GM12874 (cell line): ENCODE measurements around the gene CYB561D1.

ENCODE experiments used
- CTCF ChIP-seq: IDR thresholded peaks from 2 replicates; pipeline ENCODE4 v1.5.1; 2011; ENCODE audit warnings: low read depth, mild to moderate bottlenecking, control low read depth, low read length, moderate library complexity; ENCODE audit not compliant: insufficient read depth

CYB561D1 gene

GRCh38 chr1:109543988-109544735 is 50.3 kb downstream of the CYB561D1 start:
- no peak for TF ChIP-seq CTCF

- peak; percentile 67 for TF ChIP-seq CTCF
Measured at GRCh38 chr1:109546311-109547109, 52.6 kb downstream of the CYB561D1 start.

DNA sequence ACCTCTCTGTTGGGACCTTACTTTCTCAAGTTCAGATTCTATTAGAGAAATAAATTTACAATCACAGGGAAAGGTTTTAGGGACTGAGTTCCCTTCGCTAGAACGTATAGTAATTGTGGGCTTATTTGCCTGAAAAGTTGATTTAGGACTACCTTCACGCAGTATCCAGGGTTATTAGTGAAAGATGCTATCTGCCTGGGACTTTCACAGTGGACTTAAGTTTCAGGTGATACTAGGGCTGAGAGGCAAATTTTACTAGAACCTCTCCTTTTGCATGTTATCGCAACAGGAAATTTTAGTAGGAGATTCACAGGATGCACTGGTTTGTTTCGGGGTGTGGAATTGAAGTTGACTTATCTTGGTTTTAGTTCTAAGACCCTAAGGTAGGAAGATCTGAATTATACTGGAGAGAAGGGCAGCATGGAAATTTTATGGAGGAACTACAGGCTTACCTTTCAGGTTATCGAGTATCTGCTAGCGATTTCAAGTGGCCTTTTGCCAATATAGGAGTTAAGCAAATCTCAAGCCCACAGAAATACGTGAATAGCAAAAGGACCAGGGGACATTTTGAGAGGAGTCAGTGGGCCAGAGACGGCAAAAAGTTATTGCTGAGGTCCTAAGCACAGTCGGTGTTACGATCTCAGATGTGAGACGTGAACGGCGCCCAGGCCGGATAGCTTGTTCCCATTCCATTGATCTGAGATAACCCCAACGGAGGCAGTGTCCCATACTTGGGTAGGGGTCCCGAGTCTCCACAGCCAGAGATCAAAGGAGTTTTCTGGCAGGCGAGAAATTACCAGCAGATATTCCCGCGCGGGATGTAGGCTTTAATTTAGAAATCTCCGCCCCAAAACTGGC is 53.8 kb downstream of the CYB561D1 start:
- TF ChIP-seq CTCF, result no peak

GRCh38 chr1:109548321-109549267 is 54.7 kb downstream of the CYB561D1 start, which contains the start of gene GNAI3:
TSS of gene GNAI3 (plus strand) at chr1:109548615. CDS start at chr1:109548721, 106 bp downstream.
- no peak for TF ChIP-seq CTCF
